Bronchial epithelial cell (primary cell): ENCODE measurements around the gene FGF3. TPM values are rescaled to one million over a fixed set of nuclear protein-coding genes. Genes with fewer than 3 reads are reported as not detected.

Source experiments
- DNase-seq: peaks from one replicate; pipeline ENCODE4 v3.0.0-alpha.2; 2010; ENCODE audit warnings: low read depth
- FAIRE-seq: peaks from 2 replicates; lab custom pipeline; 2011; peaks lifted over from hg19 to GRCh38; lab: Jason Lieb, UNC
- H3K27me3 ChIP-seq: 2 replicates; pipeline ENCODE4 v1.5.1; 2011; ENCODE audit warnings: low read length; ENCODE audit not compliant: control insufficient read depth, insufficient read depth
- H3K36me3 ChIP-seq: 2 replicates; pipeline ENCODE4 v1.5.1; 2011; ENCODE audit warnings: low read length; ENCODE audit not compliant: control insufficient read depth, insufficient read depth
- H3K4me3 ChIP-seq: 2 replicates; pipeline ENCODE4 v1.5.1; 2011; ENCODE audit warnings: mild to moderate bottlenecking, low read depth, low read length, control low read depth
- total RNA-seq: library from RNA; depleted of rRNA; stranded (reverse); fragments of >200 nt; gene quantifications from 2 replicates; pipeline ENCODE4 v1.2.1, GENCODE V29; 2014
- TF ChIP-seq, protein P1 (sequence below): IDR thresholded peaks from 2 replicates; pipeline ENCODE4 v1.5.1; 2011; ENCODE audit warnings: mild to moderate bottlenecking, moderate library complexity, low read length, control low read depth, inconsistent platforms; ENCODE audit not compliant: insufficient read depth, severe bottlenecking

Gene FGF3
- total RNA-seq, 1 donor from 2014 or later = not detected

DNA sequence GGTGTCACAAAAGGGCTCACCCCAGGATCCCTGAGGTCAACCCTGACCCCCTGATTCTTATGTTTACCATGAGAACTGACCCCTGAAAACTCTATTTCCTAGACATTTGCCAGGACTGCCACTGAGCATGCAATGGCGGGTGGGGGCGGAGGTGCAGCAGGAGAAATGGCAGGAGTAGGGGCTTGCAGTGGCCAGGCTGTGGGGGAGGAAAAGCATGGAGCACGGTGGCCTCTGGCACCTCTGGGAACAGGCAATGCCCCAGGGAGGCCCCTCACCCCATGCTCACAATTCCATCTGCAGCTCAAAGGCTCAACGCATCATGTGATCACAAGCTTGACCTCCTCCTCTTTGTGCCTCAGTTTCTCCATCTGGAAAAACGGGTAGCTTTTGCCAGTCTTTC lies 46.5 kb upstream of the FGF3 start:
- Histone ChIP-seq H3K27me3 (peaks cover 2% of the 10 kb centered on the region), H3K36me3 (no peaks in the 10 kb centered on the region), H3K4me3 (no peak overlapping the region)
- TF ChIP-seq, protein P1, sequence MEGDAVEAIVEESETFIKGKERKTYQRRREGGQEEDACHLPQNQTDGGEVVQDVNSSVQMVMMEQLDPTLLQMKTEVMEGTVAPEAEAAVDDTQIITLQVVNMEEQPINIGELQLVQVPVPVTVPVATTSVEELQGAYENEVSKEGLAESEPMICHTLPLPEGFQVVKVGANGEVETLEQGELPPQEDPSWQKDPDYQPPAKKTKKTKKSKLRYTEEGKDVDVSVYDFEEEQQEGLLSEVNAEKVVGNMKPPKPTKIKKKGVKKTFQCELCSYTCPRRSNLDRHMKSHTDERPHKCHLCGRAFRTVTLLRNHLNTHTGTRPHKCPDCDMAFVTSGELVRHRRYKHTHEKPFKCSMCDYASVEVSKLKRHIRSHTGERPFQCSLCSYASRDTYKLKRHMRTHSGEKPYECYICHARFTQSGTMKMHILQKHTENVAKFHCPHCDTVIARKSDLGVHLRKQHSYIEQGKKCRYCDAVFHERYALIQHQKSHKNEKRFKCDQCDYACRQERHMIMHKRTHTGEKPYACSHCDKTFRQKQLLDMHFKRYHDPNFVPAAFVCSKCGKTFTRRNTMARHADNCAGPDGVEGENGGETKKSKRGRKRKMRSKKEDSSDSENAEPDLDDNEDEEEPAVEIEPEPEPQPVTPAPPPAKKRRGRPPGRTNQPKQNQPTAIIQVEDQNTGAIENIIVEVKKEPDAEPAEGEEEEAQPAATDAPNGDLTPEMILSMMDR = no peak
- DNase-seq (no peak), FAIRE-seq (no peak)

- no peak for DNase-seq
Measured at GRCh38 chr11:69864686-69865661, 45.8 kb upstream of the FGF3 start.

GRCh38 chr11:69863544-69864200 lies 44.5 kb upstream of the FGF3 start:
- FAIRE-seq (no peak), DNase-seq (no peak)
- H3K27me3 ChIP-seq = peaks cover under 1% of the 10 kb centered on the region
- no peak overlapping the region for H3K4me3 ChIP-seq
- H3K36me3 ChIP-seq = no peaks in the 10 kb centered on the region
- TF ChIP-seq, protein P1 = no peak

More at GRCh38 chr11:69864686-69865661, 45.8 kb upstream of the FGF3 start:
- H3K27me3 ChIP-seq = peaks cover 2% of the 10 kb centered on the region
- TF ChIP-seq, protein P1 = no peak
- no peaks in the 10 kb centered on the region for H3K36me3 ChIP-seq
- FAIRE-seq = no peak
- H3K4me3 ChIP-seq = no peak overlapping the region

GRCh38 chr11:69862797-69863543 lies 43.8 kb upstream of the FGF3 start:
- Histone ChIP-seq H3K36me3 (no peaks in the 10 kb centered on the region), H3K27me3 (no peaks in the 10 kb centered on the region), H3K4me3 (no peak overlapping the region)
- TF ChIP-seq, protein P1 = no peak
- DNase-seq = no peak
- no peak for FAIRE-seq

DNA sequence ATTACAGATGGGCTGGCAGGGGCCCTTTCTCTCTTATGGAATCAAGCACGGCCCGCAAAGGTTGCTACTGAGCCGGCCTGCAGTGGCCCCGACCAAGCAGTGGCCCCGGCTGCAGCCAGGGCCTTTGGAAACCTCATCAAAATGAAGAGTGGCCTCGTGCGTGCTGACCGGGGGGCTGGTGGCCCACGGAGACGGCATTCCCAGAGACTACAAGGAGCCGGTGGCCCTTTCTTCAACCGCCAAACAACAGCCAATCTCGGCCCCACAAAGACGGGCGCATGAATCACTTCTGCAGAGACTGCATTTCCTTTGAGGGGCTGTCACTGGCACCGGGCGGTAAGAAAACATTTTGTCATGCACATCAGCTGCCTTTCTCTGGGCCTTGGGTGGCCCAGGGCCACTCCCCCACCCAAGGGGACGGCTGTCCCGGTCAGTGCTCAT lies 43.1 kb upstream of the FGF3 start:
- no peak for DNase-seq
- no peaks in the 10 kb centered on the region for H3K36me3 ChIP-seq
- no peaks in the 10 kb centered on the region for H3K27me3 ChIP-seq
- no peak for FAIRE-seq
- TF ChIP-seq, protein P1 = no peak
- H3K4me3 ChIP-seq = no peak overlapping the region
